Ramos (cell line): ENCODE results near the gene CASP3.
"Not testable (repeated sequence)": the region's sequence is repeated elsewhere in the genome, so short reads cannot be mapped to it uniquely, and the experiment has no call there.

ENCODE experiments used
- in situ Hi-C: fragments of 300-500 bp; cut with MboI; formaldehyde crosslinking; loops from one replicate; pipeline ENCODE4 v1.14.3; 2022; ENCODE audit warnings: low sequenced_read_pairs; ENCODE audit not compliant: unreplicated experiment

Gene CASP3

GRCh38 chr4:184598753-184599491 is 50.3 kb downstream of the CASP3 start:
- in situ Hi-C loops, result no loop called here

DNA sequence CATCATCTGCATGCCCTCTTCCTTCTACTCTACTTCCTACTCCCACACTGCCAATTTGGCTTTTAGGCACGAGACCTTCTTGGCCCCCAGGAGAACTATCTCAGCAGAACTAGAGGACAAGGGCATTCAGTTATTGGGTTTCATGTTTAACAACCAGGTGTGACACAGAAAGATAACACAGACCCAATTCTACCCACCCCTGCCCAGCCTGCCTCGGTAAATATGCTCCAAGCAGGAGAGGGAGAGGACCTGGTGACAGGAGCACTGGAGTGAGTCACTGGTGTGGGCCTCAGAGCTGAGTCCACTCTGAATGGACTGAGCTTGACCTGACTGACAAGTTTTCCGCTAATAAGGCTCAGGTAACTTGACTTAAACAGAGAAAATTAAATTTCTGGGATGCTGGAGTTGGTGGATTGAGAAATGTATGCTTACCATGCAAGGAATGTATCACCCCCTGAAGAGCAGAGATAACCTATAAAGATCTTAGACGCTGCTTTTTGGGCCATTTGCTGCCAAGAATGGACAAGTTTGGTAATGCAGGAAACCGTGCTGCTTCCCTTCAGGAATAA is 52.5 kb downstream of the CASP3 start:
- in situ Hi-C loops, result no loop called here

DNA sequence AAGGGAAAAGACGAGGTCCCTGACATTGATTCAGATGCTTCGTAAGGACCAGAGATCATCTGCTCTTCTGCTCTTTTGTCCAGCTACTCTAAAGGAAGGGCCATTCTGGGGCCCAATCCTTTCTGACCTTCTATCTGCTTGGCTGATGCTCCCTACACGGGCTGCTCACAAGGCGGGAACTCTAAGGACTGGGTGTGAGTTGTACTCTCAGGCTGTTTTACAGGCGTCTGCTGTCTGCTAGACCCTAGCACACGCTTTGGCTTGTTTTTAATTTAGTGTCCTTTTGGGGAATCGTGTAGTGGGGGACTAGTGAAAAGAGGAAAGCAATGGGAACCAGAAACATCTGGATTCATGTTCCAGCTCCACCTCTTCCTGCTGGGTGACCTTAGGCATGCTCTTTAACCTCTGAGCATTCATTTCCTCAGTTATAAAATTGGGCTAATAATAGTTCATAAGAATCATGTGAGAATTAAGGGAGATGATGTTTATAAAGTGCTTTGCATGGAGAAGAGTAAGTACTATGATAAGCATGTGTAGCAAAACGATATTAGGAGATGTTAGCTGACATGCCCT is 53.1 kb downstream of the CASP3 start:
- in situ Hi-C loops, result no loop called here

- in situ Hi-C loops, result no loop called here
These were observed 53.8 kb downstream of the CASP3 start for GRCh38 chr4:184595430-184595829.

GRCh38 chr4:184593461-184593860 is 55.8 kb downstream of the CASP3 start:
- in situ Hi-C loops, result no loop called here

DNA sequence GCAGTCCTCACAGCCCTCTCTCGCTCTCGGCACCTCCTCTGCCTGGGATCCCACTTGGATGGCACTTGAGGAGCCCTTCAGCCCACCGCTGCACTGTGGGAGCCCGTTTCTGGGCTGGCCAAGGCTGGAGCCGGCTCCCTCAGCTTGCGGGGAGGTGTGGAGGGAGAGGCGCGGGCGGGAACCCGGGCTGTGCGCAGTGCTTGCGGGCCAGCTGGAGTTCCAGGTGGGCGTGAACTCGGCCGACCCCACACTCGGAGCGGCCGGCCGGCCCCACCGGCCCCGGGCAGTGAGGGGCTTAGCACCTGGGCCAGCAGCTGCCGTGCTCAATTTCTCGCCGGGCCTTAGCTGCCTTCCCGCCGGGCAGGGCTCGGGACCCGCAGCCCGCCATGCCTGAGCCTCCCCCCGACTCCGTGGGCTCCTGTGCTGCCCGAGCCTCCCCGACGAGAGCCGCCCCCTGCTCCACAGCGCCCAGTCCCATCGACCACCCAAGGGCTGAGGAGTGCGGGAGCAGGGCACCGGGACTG is 57.4 kb downstream of the CASP3 start:
- in situ Hi-C loops, result not testable (repeated sequence)

- in situ Hi-C loops, result no loop called here
These were observed 58.1 kb downstream of the CASP3 start for GRCh38 chr4:184591070-184591677.

GRCh38 chr4:184590196-184590595 is 59.1 kb downstream of the CASP3 start:
- in situ Hi-C loops, result no loop called here

GRCh38 chr4:184588893-184589292 is 60.4 kb downstream of the CASP3 start:
- in situ Hi-C loops, result no loop called here

- in situ Hi-C loops, result no loop called here
These were observed 61.5 kb downstream of the CASP3 start for GRCh38 chr4:184587701-184588100.

DNA sequence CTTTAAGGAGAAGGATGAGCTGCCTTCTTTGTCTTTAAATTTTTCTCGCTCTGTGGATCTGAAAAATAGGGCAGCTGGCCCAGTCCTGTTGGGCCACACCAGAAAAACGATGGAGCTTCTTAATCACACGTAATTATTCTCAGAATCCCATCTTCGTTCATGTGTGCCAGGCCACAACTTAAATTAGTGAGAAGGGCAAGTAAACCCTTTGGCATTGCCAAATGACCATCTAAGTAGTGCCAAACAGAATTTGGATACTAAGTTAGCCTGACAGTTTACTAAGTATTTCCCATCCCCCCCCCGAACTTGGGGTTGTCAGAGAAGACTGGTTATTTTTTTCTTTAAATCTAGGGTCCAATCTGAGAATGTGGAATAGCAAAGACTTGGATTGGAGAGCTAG is 62.0 kb downstream of the CASP3 start:
- in situ Hi-C loops, result no loop called here

DNA sequence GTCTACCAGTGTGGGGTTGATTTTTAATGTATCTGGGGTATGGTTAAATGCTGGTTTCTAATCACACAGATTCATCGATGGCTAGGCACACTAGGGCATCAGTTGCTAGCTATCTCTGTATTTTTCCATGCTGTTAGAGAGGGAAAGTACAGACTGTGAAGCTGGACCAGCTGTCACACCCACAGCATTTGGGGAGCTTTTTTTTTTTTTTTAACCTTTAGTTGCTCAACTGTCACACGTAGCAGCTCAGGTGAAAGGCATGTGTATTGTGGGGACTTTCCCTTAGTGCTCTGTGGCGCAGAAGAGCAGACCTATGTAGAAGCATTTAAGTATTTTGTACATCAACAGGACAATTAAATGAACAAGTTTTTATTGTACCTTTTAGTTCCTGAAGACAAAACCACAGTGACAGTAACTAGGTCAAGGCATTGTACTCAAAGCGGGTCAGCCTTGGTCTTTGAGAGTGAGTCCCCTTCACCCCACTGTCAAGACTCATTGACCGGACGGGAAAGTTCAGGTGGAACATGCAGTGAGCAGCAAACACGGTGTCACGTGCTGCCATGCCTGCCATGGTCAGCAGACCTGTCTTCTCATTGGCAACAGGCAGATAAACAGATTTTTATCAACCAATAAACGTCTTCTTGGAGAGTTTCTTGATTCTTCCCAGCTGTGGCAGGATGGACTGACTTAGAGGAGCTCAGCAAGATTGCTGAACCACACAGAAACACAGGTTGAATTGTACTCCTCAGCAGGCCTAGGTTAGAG is 65.3 kb downstream of the CASP3 start:
- in situ Hi-C loops, result no loop called here
